Left lung (tissue), 10 donors: ENCODE measurements around the gene STK39. TPM values are rescaled to one million over a fixed set of nuclear protein-coding genes. Genes with fewer than 3 reads are reported as not detected.

Experiments
- ATAC-seq: fragments of 200-7000 bp; cut with Tn5 transposase; one replicate; pipeline ENCODE4 v1.9.1; 2020; ENCODE audit warnings: moderate library complexity
- DNase-seq, 4 donors: peaks; one replicate each; pipeline ENCODE4 v3.0.0-alpha.2; 2013 to 2020
- H3K27ac ChIP-seq, 2 donors: fragments of 200-600 bp; sonication (generic) in 1 of 2; one replicate each; pipeline versions ENCODE4 v1.5.0 to v1.8.0; 2020 to 2021
- H3K27me3 ChIP-seq, 2 donors: fragments of 200-600 bp; sonication (generic) in 1 of 2; one replicate each; pipeline versions ENCODE4 v1.5.0 to v1.8.0; 2020 to 2021
- H3K36me3 ChIP-seq, 2 donors: fragments of 200-600 bp; sonication (generic) in 1 of 2; one replicate each; pipeline versions ENCODE4 v1.5.0 to v1.8.0; 2020 to 2021
- H3K4me1 ChIP-seq, 2 donors: fragments of 200-600 bp; one replicate each; pipeline ENCODE4 v1.8.0; 2021
- H3K4me3 ChIP-seq, 2 donors: fragments of 200-600 bp; sonication (generic) in 1 of 2; one replicate each; pipeline versions ENCODE4 v1.5.0 to v1.8.0; 2020 to 2021; ENCODE audit warnings: mild to moderate bottlenecking in 1 of 2
- H3K9me3 ChIP-seq, 2 donors: fragments of 200-600 bp; sonication (generic) in 1 of 2; one replicate each; pipeline versions ENCODE4 v1.5.0 to v1.8.0; 2020 to 2021
- intact Hi-C, 2 donors: fragments of 100-400 bp; cut with DNase I; formaldehyde crosslinking; loops; one replicate each; pipeline versions ENCODE4 v1.11.2 to v1.14.2; 2022
- polyA plus RNA-seq, 6 donors: library from polyadenylated mRNA; unstranded; fragments of 120-200 nt; gene quantifications; one replicate each; pipeline ENCODE4 v1.2.1, GENCODE V29; 2013; ENCODE audit not compliant: insufficient read length in 6 of 6
- total RNA-seq, 2 donors: library from RNA; stranded (reverse); fragmentation: NEBNext Ultra II Directional; extraction: Animal tissue kit (Norgen Biotek cat#: 25700); gene quantifications; one replicate each; pipeline ENCODE4 v1.2.1, GENCODE V29; 2021
- TF ChIP-seq, protein P1 (sequence below), 2 donors: fragments of 200-600 bp; sonication (generic) in 1 of 2; IDR thresholded peaks; one replicate each; pipeline versions ENCODE4 v1.5.0 to v1.8.0; 2021; ENCODE audit warnings: antibody characterized with exemption in 2 of 2
- donor health status: DM: no; HTN: yes; CAD: no.
- donor health status: DM: no; HTN: no; CAD: no.

STK39 gene
- total and polyA plus RNA-seq, 8 donors, result 15.7 to 31.3 (median 27.0) TPM

DNA sequence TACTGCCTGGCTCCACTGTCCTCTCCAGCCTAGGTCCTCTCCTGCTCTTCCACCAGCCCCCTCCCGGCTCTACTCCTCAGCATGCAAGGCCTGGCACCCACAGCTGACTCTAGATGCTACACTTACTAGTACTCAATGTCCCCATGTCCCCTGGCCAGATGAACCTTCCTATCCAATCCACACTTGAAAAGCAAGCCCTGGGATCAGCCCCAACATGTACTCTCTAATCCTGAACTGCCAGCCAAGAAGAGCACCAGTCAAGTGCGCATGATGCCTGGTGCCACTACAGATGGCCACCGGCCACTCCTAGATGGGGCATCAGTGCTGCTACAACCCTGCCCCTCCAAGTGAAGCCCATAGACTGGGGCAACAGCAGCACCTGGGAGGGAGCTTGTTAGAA is 168.2 kb downstream of the STK39 start:
- no peaks in the 10 kb centered on the region for H3K27me3 ChIP-seq
- H3K36me3 ChIP-seq, result peaks cover 0 to 7% of the 10 kb centered on the region in 2 donors
- no peaks in the 10 kb centered on the region for H3K9me3 ChIP-seq
- no peak overlapping the region for H3K27ac ChIP-seq
- TF ChIP-seq, protein P1, sequence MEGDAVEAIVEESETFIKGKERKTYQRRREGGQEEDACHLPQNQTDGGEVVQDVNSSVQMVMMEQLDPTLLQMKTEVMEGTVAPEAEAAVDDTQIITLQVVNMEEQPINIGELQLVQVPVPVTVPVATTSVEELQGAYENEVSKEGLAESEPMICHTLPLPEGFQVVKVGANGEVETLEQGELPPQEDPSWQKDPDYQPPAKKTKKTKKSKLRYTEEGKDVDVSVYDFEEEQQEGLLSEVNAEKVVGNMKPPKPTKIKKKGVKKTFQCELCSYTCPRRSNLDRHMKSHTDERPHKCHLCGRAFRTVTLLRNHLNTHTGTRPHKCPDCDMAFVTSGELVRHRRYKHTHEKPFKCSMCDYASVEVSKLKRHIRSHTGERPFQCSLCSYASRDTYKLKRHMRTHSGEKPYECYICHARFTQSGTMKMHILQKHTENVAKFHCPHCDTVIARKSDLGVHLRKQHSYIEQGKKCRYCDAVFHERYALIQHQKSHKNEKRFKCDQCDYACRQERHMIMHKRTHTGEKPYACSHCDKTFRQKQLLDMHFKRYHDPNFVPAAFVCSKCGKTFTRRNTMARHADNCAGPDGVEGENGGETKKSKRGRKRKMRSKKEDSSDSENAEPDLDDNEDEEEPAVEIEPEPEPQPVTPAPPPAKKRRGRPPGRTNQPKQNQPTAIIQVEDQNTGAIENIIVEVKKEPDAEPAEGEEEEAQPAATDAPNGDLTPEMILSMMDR (IDR thresholded peaks at IDR 0.05), result no peak
- no peak for DNase-seq
- intact Hi-C loops, result no loop called here
- H3K4me1 ChIP-seq, result no peaks in the 10 kb centered on the region
- no peak for ATAC-seq
- H3K4me3 ChIP-seq, result no peak overlapping the region

DNA sequence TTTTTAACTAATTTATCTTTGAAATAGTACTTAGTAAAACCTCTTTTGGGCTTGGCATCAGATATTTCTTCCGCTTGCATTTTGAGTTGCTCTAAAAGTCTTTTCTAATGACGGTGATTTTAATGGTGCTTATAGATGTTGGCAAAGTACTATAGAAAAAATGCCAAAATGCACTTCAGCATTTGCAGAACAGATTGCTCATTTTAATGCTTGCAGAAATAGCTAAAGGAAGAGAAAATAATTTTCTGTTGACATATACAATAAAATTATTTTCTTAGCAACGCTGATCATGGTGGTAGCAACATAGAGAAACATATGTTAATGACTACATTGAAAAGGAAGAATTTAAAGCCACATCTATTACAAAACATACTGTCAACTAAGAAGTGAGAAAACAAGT is 170.7 kb downstream of the STK39 start:
- Histone ChIP-seq H3K4me3 (no peak overlapping the region), H3K9me3 (no peaks in the 10 kb centered on the region), H3K27ac (no peak overlapping the region), H3K4me1 (no peaks in the 10 kb centered on the region), H3K27me3 (no peaks in the 10 kb centered on the region), H3K36me3 (peaks cover 0 to 16% of the 10 kb centered on the region in 2 donors)
- DNase-seq, result peak in 2 of 4 donors; percentile 31 to 48
- no peak for ATAC-seq
- TF ChIP-seq, protein P1 (IDR thresholded peaks at IDR 0.05), result no peak
- intact Hi-C loops, result no loop called here

DNA sequence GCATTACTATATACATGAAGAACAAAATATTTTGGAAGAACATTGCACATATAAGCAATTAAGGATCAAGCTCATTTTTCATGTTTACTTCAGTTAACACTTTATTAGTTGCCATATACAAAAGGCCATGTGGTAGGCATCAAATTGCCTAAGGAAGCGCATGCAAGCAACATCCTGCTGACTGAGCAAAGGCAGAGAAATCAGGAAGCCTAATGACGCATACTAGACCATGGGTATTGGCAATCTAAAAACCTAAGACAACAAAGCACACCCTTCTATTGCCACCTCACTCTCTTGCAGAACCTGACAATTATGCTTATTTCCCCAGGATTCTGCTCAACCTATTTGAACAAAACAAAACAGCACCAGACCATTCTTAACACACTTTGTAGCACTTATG is 171.9 kb downstream of the STK39 start:
- TF ChIP-seq, protein P1 (IDR thresholded peaks at IDR 0.05), result no peak
- Histone ChIP-seq H3K9me3 (no peaks in the 10 kb centered on the region), H3K4me1 (no peaks in the 10 kb centered on the region), H3K4me3 (no peak overlapping the region), H3K27me3 (no peaks in the 10 kb centered on the region), H3K36me3 (peaks cover 0 to 16% of the 10 kb centered on the region in 2 donors), H3K27ac (no peak overlapping the region)
- intact Hi-C loops, result no loop called here
- ATAC-seq (no peak), DNase-seq (no peak)

DNA sequence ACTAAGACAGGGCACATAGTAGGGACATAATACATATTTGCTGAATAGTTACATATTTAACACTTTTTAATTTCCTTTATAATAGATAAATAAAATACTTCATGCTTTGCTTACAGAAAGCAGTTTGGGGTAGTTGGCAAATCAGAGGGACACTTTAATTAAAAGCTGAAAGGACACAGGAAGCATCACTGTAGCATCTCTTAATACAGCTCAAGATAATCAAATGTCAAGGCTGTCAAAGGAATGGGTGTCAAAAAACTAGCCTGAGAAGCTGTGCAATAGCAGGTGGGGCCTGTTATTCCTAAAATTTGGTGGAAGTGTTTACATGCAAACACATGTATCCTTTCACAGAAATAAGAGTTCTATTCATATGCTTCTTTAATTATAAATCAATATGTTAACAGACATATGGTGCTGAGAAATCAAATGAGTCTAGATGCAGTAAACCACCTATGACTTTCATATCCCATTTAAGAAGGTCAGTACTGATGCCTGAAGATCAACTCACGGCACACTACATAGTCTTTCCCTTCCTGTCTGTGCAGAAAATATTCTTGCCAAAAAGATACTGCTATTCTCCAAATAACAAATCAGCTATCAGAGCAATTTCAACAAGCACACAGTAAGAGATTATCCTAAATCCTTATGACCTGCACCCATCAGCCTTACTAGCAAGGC is 174.6 kb downstream of the STK39 start:
- ATAC-seq, result no peak
- TF ChIP-seq, protein P1 (IDR thresholded peaks at IDR 0.05), result no peak
- intact Hi-C loops, result no loop called here

DNA sequence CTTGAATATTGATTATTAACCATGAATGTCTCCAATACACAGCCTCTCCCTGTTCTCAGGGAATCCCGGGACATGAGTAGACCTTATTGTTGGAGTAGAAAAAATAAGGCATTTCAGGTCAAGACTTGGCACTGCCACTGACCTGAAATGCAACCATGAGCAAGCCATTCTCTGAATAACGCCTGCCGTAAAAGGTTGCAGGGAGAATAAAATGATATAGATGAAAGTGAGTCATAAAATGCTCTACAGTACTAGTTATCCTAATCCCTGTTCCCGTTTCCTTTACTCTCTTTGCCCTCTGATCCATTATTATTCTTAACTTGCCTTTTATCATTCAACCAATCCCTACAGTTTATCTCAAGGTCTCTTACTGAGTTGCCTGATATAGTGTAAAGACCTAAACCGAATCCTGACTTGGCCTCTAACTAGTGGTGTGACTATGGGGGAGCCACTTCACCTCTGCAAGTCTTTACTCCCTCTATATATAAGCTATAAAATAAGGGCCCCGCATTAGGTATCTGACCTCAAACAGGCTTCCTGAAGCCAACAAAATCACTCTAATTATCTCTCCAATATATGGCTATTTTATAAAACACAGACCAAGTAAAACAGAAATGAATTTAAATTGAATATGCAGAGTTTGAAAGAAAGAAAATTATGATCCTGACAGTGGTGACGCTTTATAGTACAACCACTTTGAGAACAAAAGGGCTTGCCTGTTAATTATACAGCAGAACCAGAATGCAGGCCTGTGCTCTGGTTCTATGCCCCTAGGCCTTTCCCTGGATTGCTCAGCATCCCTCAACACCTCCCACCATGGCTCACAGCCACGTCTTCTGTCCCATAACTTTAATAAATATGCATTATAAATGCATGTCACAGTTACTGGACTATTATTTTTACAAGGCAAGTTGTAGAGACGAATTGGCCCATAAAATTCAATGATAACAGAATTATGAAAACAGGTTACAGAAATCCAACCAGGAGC is 183.1 kb downstream of the STK39 start:
- Histone ChIP-seq H3K27me3 (no peaks in the 10 kb centered on the region), H3K9me3 (no peaks in the 10 kb centered on the region), H3K4me1 (no peaks in the 10 kb centered on the region), H3K27ac (no peak overlapping the region), H3K4me3 (no peak overlapping the region), H3K36me3 (peaks cover 0 to 2% of the 10 kb centered on the region in 2 donors)
- no peak for DNase-seq
- ATAC-seq, result no peak
- TF ChIP-seq, protein P1 (IDR thresholded peaks at IDR 0.05), result no peak
- intact Hi-C loops, result no loop called here

More for the DNA sequence above, 174.6 kb downstream of the STK39 start:
- no peak overlapping the region for H3K4me3 ChIP-seq
- no peak for DNase-seq
- H3K36me3 ChIP-seq, result peaks cover 0 to 16% of the 10 kb centered on the region in 2 donors
- no peak overlapping the region for H3K27ac ChIP-seq
- no peaks in the 10 kb centered on the region for H3K4me1 ChIP-seq
- no peaks in the 10 kb centered on the region for H3K27me3 ChIP-seq
- H3K9me3 ChIP-seq, result no peaks in the 10 kb centered on the region
